GM19193 (cell line): ENCODE measurements around the gene OXER1.

Source experiments
- POLR2A ChIP-seq: IDR thresholded peaks from 4 replicates; pipeline ENCODE4 v1.6.1; 2011; ENCODE audit not compliant: insufficient read depth, insufficient read length; ENCODE audit errors: extremely low read depth

OXER1 gene

GRCh38 chr2:42764096-42764495 is at the start of gene OXER1:
Gene OXER1 (minus strand): TSS chr2:42764135. CDS start chr2:42764062, 73 bp downstream.
- TF ChIP-seq POLR2A = no peak

GRCh38 chr2:42812899-42813479 is 49.1 kb upstream of the OXER1 start:
- TF ChIP-seq POLR2A = no peak

- peak; percentile 54 for TF ChIP-seq POLR2A
These were observed 47.3 kb upstream of the OXER1 start for GRCh38 chr2:42810971-42811811.

- peak; percentile 90 for TF ChIP-seq POLR2A
These were observed 46.4 kb upstream of the OXER1 start for GRCh38 chr2:42810121-42810970.

GRCh38 chr2:42809819-42810120 is 45.8 kb upstream of the OXER1 start:
- TF ChIP-seq POLR2A = no peak

- TF ChIP-seq POLR2A = no peak
These were observed 45.3 kb upstream of the OXER1 start for GRCh38 chr2:42809131-42809818.

- no peak for TF ChIP-seq POLR2A
These were observed 44.4 kb upstream of the OXER1 start for GRCh38 chr2:42808301-42808700.

- no peak for TF ChIP-seq POLR2A
These were observed 42.9 kb upstream of the OXER1 start for GRCh38 chr2:42806786-42807185.

GRCh38 chr2:42804891-42805290 is 41.0 kb upstream of the OXER1 start:
- no peak for TF ChIP-seq POLR2A

GRCh38 chr2:42804338-42804737 is 40.4 kb upstream of the OXER1 start:
- no peak for TF ChIP-seq POLR2A

- no peak for TF ChIP-seq POLR2A
These were observed 38.2 kb upstream of the OXER1 start for GRCh38 chr2:42802150-42802549.

- TF ChIP-seq POLR2A = no peak
These were observed 37.4 kb upstream of the OXER1 start for GRCh38 chr2:42801381-42801780.

GRCh38 chr2:42800981-42801380 is 37.0 kb upstream of the OXER1 start:
- TF ChIP-seq POLR2A = no peak

GRCh38 chr2:42800461-42800962 is 36.6 kb upstream of the OXER1 start:
- TF ChIP-seq POLR2A = no peak

GRCh38 chr2:42799881-42800280 is 35.9 kb upstream of the OXER1 start:
- TF ChIP-seq POLR2A = no peak
